HCT116 (cell line): ENCODE measurements around the gene LRRC42. TPM values are rescaled to one million over a fixed set of nuclear protein-coding genes. Genes with fewer than 3 reads are reported as not detected.

ENCODE experiments used
- ATAC-seq: fragments of 200-7000 bp; cut with Tn5 transposase; 2 replicates; pipeline ENCODE4 v1.9.1; 2020; ENCODE audit warnings: mild to moderate bottlenecking, moderate library complexity
- BruUV-seq: library from RNA; stranded (reverse); fragments of 400-500 nt; replicated peaks from 2 replicates; lab custom pipeline; 2021; lab: Mats Ljungman, UMichigan
- CTCF ChIA-PET: fragments of 300-600 bp; sonication (Branson Sonifier 250); formaldehyde crosslinking; loops from one replicate; lab custom pipeline; 2021; ENCODE audit warnings: antibody characterized with exemption; lab: Charles Lee
- POLR2A ChIA-PET: fragments of 300-600, 350-600 bp; sonication (Branson Sonifier 250); formaldehyde crosslinking; loops from one replicate; lab custom pipeline; 2021; ENCODE audit warnings: antibody characterized with exemption; lab: Charles Lee
- RAD21 ChIA-PET, 2 experiments: fragments of 300-600 bp; sonication (Branson Sonifier 250); formaldehyde crosslinking; loops; one replicate each; lab custom pipeline; 2023; ENCODE audit warnings: low total read pairs in 2 of 2; ENCODE audit not compliant: uncharacterized antibody in 2 of 2, unreplicated experiment in 2 of 2, low non-redundant PET in 1 of 2; lab: Charles Lee
- DNase-seq: peaks from one replicate; pipeline ENCODE4 v3.0.0-alpha.2; 2010; ENCODE audit warnings: low read depth, low spot score
- H2AFZ ChIP-seq: fragments of 200-600 bp; shearing (Covaris generic), sonication (generic); 2 replicates; pipeline ENCODE4 v1.6.1; 2017; ENCODE audit warnings: low read depth, mixed run types, mixed read lengths, antibody characterized with exemption, low read length; ENCODE audit not compliant: poor library complexity, severe bottlenecking
- H3K27ac ChIP-seq: 2 replicates; pipeline ENCODE4 v1.5.1; 2012; ENCODE audit warnings: low read depth, low read length
- H3K27me3 ChIP-seq: fragments of 200-600 bp; sonication (generic); 2 replicates; pipeline ENCODE4 v1.6.1; 2016; ENCODE audit warnings: mixed run types, low read length, mixed read lengths; ENCODE audit not compliant: insufficient read depth
- H3K36me3 ChIP-seq, 2 experiments: fragments of 200-500 bp in 1 of 2; fragments of 200-600 bp in 1 of 2; sonication (Bioruptor generic) in 1 of 2; sonication (generic) in 1 of 2; 2 replicates each; pipeline versions ENCODE4 v1.5.1 to v1.6.1; 2014 to 2016; ENCODE audit warnings: low read length in 2 of 2, inconsistent platforms in 1 of 2, mixed read lengths in 1 of 2, mixed run types in 1 of 2; ENCODE audit not compliant: insufficient read depth in 2 of 2, control insufficient read depth in 1 of 2
- H3K4me1 ChIP-seq, 2 experiments: fragments of 200-600 bp in 1 of 2; sonication (generic) in 1 of 2; 2 replicates each; pipeline versions ENCODE4 v1.5.1 to v1.6.1; 2012 to 2017; ENCODE audit warnings: low read length in 2 of 2, inconsistent platforms in 1 of 2, mild to moderate bottlenecking in 1 of 2, mixed read lengths in 1 of 2, mixed run types in 1 of 2, moderate library complexity in 1 of 2; ENCODE audit not compliant: insufficient read depth in 2 of 2, control insufficient read depth in 1 of 2
- H3K4me2 ChIP-seq: fragments of 200-600 bp; sonication (generic); 2 replicates; pipeline ENCODE4 v1.6.1; 2017; ENCODE audit warnings: mixed run types, low read length, mixed read lengths
- H3K4me3 ChIP-seq, 2 experiments: fragments of 200-600 bp in 1 of 2; sonication (generic) in 1 of 2; replicated peaks in 1 of 2; 2 replicates each; pipeline ENCODE4 v1.5.1; 2011 to 2016; ENCODE audit warnings: low read length in 2 of 2, control low read depth in 1 of 2, low read depth in 1 of 2, mild to moderate bottlenecking in 1 of 2, mixed read lengths in 1 of 2, mixed run types in 1 of 2
- H3K79me2 ChIP-seq: fragments of 200-600 bp; sonication (generic); 2 replicates; pipeline ENCODE4 v1.6.1; 2017; ENCODE audit warnings: mild to moderate bottlenecking, mixed run types, low read length, moderate library complexity, mixed read lengths; ENCODE audit not compliant: insufficient read depth
- H3K9ac ChIP-seq: fragments of 200-600 bp; sonication (generic); 2 replicates; pipeline ENCODE4 v1.6.1; 2016; ENCODE audit warnings: low read length, mixed read lengths
- H3K9me2 ChIP-seq: fragments of 200-600 bp; sonication (generic), shearing (Covaris generic); 2 replicates; pipeline ENCODE4 v1.6.1; 2017; ENCODE audit warnings: mixed run types, mild to moderate bottlenecking, moderate library complexity; ENCODE audit not compliant: insufficient read depth
- H3K9me3 ChIP-seq, 2 experiments: fragments of 200-500 bp in 1 of 2; fragments of 200-600 bp in 1 of 2; sonication (Bioruptor generic) in 1 of 2; sonication (generic) in 1 of 2; 2 replicates each; pipeline ENCODE4 v1.6.1; 2014 to 2017; ENCODE audit warnings: low read length in 2 of 2, mixed read lengths in 2 of 2, inconsistent platforms in 1 of 2, low read depth in 1 of 2, mild to moderate bottlenecking in 1 of 2, mixed run types in 1 of 2, moderate library complexity in 1 of 2; ENCODE audit not compliant: control insufficient read depth in 1 of 2, insufficient read depth in 1 of 2
- H4K20me1 ChIP-seq: fragments of 200-600 bp; sonication (generic), shearing (Covaris generic); 2 replicates; pipeline ENCODE4 v1.6.1; 2017; ENCODE audit warnings: mixed run types, mild to moderate bottlenecking, moderate library complexity; ENCODE audit not compliant: insufficient read depth
- CEBPB ChIP-seq: IDR thresholded peaks from 2 replicates; pipeline ENCODE4 v1.6.1; 2012; ENCODE audit warnings: low read depth
- EGR1 ChIP-seq: IDR thresholded peaks from 2 replicates; pipeline ENCODE4 v1.6.1; 2012; ENCODE audit warnings: low read depth
- ELF1 ChIP-seq: IDR thresholded peaks from 2 replicates; pipeline ENCODE4 v1.6.1; 2012; ENCODE audit warnings: low read depth, borderline replicate concordance
- EZH2phosphoT487 ChIP-seq: fragments of 200-600 bp; IDR thresholded peaks from 2 replicates; pipeline ENCODE4 v1.6.1; 2018; ENCODE audit warnings: antibody characterized with exemption, borderline replicate concordance
- FOSL1 ChIP-seq: IDR thresholded peaks from 2 replicates; pipeline ENCODE4 v1.6.1; 2012; ENCODE audit warnings: low read depth
- JUND ChIP-seq: IDR thresholded peaks from 2 replicates; pipeline ENCODE4 v1.6.1; 2012
- POLR2A ChIP-seq: IDR thresholded peaks from 2 replicates; pipeline ENCODE4 v1.7.0; 2011; ENCODE audit warnings: borderline replicate concordance; ENCODE audit not compliant: insufficient read depth, insufficient read length; ENCODE audit errors: extremely low read depth
- POLR2AphosphoS5 ChIP-seq: IDR thresholded peaks from 2 replicates; pipeline ENCODE4 v1.6.1; 2011; ENCODE audit warnings: mild to moderate bottlenecking, low read depth, low read length, moderate library complexity
- SP1 ChIP-seq: IDR thresholded peaks from 2 replicates; pipeline ENCODE4 v1.6.1; 2012; ENCODE audit warnings: low read depth
- TCF7L2 ChIP-seq: IDR thresholded peaks from 2 replicates; pipeline ENCODE4 v1.7.0; 2011; ENCODE audit warnings: borderline replicate concordance, inconsistent platforms; ENCODE audit not compliant: insufficient read depth, insufficient read length; ENCODE audit errors: extremely low read depth
- YY1 ChIP-seq: IDR thresholded peaks from 2 replicates; pipeline ENCODE4 v1.6.1; 2011; ENCODE audit warnings: low read length, low read depth, moderate library complexity, mild to moderate bottlenecking; ENCODE audit not compliant: insufficient replicate concordance; ENCODE audit errors: extremely low read depth
- ZFX ChIP-seq: fragments of 450-650 bp; IDR thresholded peaks from 2 replicates; pipeline ENCODE4 v1.6.1; 2017
- intact Hi-C: fragments of 100-400 bp; cut with micrococcal nuclease; formaldehyde crosslinking; loops from 2 replicates; pipeline ENCODE4 v1.10.0; 2022
- total RNA-seq: library from RNA; stranded (reverse); gene quantifications from one replicate; pipeline ENCODE4 v1.2.1, GENCODE V29; 2021; ENCODE audit not compliant: unreplicated experiment
- TF ChIP-seq, protein P1 (sequence below): IDR thresholded peaks from 2 replicates; pipeline ENCODE4 v1.6.1; 2012; ENCODE audit warnings: low read depth
- TF ChIP-seq, protein P2 (sequence below): IDR thresholded peaks from 2 replicates; pipeline ENCODE4 v1.6.1; 2012
- TF ChIP-seq, protein P3 (sequence below): IDR thresholded peaks from 2 replicates; pipeline ENCODE4 v1.6.1; 2012

LRRC42 gene
- total RNA-seq, 1 experiment from 2014 or later, result 62.5 TPM

DNA sequence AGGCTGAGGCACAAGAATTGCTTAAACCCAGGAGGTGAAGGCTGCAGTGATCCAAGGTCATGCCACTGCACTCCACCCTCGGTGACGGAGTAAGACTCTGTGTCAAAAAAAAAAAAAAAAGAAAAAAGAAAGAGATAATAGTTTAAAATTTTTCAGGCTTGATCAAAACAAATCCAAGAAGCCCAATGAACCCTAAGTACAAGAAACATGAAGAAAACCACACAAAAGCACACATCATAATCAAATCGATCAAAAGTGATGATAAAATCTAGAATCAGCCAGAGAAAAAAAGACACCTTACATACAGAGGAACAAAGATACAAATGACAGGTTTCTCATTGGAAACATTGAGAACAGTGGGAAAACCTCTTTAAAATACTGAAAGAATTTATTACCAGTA is 40.3 kb downstream of the LRRC42 start:
- BruUV-seq, result no TSS peak
- Histone ChIP-seq H3K9ac (no peak overlapping the region), H3K4me2 (no peak overlapping the region), H3K27me3 (no peaks in the 10 kb centered on the region), H3K36me3 (no peaks in the 10 kb centered on the region), H3K27ac (no peak overlapping the region), H4K20me1 (no peaks in the 10 kb centered on the region), H3K9me3 (no peaks in the 10 kb centered on the region), H3K4me3 (no peak overlapping the region), H2AFZ (no peak overlapping the region), H3K9me2 (no peaks in the 10 kb centered on the region), H3K4me1 (peaks cover 7% of the 10 kb centered on the region in 2 experiments; a peak in 3 of 4 replicates), H3K79me2 (no peaks in the 10 kb centered on the region)
- DNase-seq (no peak), ATAC-seq (no peak)
- TF ChIP-seq, protein P1, sequence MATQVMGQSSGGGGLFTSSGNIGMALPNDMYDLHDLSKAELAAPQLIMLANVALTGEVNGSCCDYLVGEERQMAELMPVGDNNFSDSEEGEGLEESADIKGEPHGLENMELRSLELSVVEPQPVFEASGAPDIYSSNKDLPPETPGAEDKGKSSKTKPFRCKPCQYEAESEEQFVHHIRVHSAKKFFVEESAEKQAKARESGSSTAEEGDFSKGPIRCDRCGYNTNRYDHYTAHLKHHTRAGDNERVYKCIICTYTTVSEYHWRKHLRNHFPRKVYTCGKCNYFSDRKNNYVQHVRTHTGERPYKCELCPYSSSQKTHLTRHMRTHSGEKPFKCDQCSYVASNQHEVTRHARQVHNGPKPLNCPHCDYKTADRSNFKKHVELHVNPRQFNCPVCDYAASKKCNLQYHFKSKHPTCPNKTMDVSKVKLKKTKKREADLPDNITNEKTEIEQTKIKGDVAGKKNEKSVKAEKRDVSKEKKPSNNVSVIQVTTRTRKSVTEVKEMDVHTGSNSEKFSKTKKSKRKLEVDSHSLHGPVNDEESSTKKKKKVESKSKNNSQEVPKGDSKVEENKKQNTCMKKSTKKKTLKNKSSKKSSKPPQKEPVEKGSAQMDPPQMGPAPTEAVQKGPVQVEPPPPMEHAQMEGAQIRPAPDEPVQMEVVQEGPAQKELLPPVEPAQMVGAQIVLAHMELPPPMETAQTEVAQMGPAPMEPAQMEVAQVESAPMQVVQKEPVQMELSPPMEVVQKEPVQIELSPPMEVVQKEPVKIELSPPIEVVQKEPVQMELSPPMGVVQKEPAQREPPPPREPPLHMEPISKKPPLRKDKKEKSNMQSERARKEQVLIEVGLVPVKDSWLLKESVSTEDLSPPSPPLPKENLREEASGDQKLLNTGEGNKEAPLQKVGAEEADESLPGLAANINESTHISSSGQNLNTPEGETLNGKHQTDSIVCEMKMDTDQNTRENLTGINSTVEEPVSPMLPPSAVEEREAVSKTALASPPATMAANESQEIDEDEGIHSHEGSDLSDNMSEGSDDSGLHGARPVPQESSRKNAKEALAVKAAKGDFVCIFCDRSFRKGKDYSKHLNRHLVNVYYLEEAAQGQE, result no peak
- no peak for TF ChIP-seq YY1
- TF ChIP-seq CEBPB, result no peak
- no peak for TF ChIP-seq JUND
- no peak for TF ChIP-seq EZH2phosphoT487
- TF ChIP-seq POLR2AphosphoS5, result no peak
- TF ChIP-seq, protein P2, sequence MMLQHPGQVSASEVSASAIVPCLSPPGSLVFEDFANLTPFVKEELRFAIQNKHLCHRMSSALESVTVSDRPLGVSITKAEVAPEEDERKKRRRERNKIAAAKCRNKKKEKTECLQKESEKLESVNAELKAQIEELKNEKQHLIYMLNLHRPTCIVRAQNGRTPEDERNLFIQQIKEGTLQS, result no peak
- no peak for TF ChIP-seq ELF1
- TF ChIP-seq SP1, result no peak
- no peak for TF ChIP-seq TCF7L2
- TF ChIP-seq FOSL1, result no peak
- no peak for TF ChIP-seq ZFX
- no peak for TF ChIP-seq POLR2A
- TF ChIP-seq EGR1, result no peak
- TF ChIP-seq, protein P3, sequence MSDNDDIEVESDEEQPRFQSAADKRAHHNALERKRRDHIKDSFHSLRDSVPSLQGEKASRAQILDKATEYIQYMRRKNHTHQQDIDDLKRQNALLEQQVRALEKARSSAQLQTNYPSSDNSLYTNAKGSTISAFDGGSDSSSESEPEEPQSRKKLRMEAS, result no peak
- CTCF ChIA-PET, result no interaction called here
- RAD21 ChIA-PET, result no interaction called here
- POLR2A ChIA-PET, result no interaction called here
- intact Hi-C loops, result no loop called here
